HepG2 (cell line): ENCODE measurements around the gene NPVF.

ENCODE experiments used
- EP300 ChIP-seq, 3 experiments: sonication (generic) in 1 of 3; formaldehyde crosslinking in 1 of 3; IDR thresholded peaks; 2 replicates each; pipeline versions ENCODE4 v1.5.1 to v1.6.1; 2011 to 2020; ENCODE audit warnings: low read depth in 2 of 3, low read length in 2 of 3, borderline replicate concordance in 1 of 3, improper control_type of control experiment in 1 of 3, mild to moderate bottlenecking in 1 of 3, missing genetic modification reagents in 1 of 3, moderate library complexity in 1 of 3
- ETV6 ChIP-seq: sonication (generic); formaldehyde crosslinking; conservative IDR thresholded peaks from 2 replicates; pipeline ENCODE4 v1.4.0; 2020; ENCODE audit warnings: missing genetic modification reagents
- EZH2 ChIP-seq: conservative IDR thresholded peaks from 2 replicates; pipeline ENCODE4 v1.6.1; 2012; ENCODE audit warnings: mild to moderate bottlenecking, low read depth, low read length, moderate library complexity
- RFXANK ChIP-seq: IDR thresholded peaks from 2 replicates; pipeline ENCODE4 v1.6.1; 2016
- TEAD3 ChIP-seq: optimal IDR thresholded peaks from 2 replicates; pipeline ENCODE3; 2016; ENCODE audit warnings: borderline replicate concordance
- ZNF136 ChIP-seq: sonication (generic); formaldehyde crosslinking; IDR thresholded peaks from 2 replicates; pipeline ENCODE4 v1.8.1; 2022; ENCODE audit warnings: low read depth, mild to moderate bottlenecking, moderate library complexity, missing genetic modification reagents
- ZNF24 ChIP-seq: fragments of 450-650 bp; IDR thresholded peaks from 2 replicates; pipeline ENCODE4 v1.6.1; 2017; ENCODE audit warnings: antibody characterized with exemption, mild to moderate bottlenecking
- ZNF776 ChIP-seq: sonication (generic); formaldehyde crosslinking; IDR thresholded peaks from 2 replicates; pipeline ENCODE4 v1.4.0; 2020; ENCODE audit warnings: mild to moderate bottlenecking, missing genetic modification reagents
- TF ChIP-seq, protein P1 (sequence below): IDR thresholded peaks from 2 replicates; pipeline ENCODE4 v1.6.1; 2012; ENCODE audit warnings: inconsistent platforms
- TF ChIP-seq, protein P2 (sequence below), 2 experiments: IDR thresholded peaks; 2 replicates each; pipeline ENCODE4 v1.6.1; 2011 to 2012; ENCODE audit warnings: low read length in 2 of 2, borderline replicate concordance in 1 of 2, low read depth in 1 of 2, mild to moderate bottlenecking in 1 of 2, moderate library complexity in 1 of 2
- TF ChIP-seq, protein P3 (sequence below): sonication (generic); formaldehyde crosslinking; IDR thresholded peaks from 2 replicates; pipeline ENCODE4 v1.4.0; 2020; ENCODE audit warnings: missing genetic modification reagents, mild to moderate bottlenecking, borderline replicate concordance
- TF ChIP-seq, protein P4 (sequence below): sonication (generic); formaldehyde crosslinking; IDR thresholded peaks from 2 replicates; pipeline ENCODE4 v1.4.0; 2020; ENCODE audit warnings: low read depth, mild to moderate bottlenecking, missing genetic modification reagents

- TF ChIP-seq, protein P1, sequence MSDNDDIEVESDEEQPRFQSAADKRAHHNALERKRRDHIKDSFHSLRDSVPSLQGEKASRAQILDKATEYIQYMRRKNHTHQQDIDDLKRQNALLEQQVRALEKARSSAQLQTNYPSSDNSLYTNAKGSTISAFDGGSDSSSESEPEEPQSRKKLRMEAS: no peak
- TF ChIP-seq EZH2: no peak
- no peak for TF ChIP-seq ZNF136 (CRISPR knock-in tag)
- TF ChIP-seq, protein P2, sequence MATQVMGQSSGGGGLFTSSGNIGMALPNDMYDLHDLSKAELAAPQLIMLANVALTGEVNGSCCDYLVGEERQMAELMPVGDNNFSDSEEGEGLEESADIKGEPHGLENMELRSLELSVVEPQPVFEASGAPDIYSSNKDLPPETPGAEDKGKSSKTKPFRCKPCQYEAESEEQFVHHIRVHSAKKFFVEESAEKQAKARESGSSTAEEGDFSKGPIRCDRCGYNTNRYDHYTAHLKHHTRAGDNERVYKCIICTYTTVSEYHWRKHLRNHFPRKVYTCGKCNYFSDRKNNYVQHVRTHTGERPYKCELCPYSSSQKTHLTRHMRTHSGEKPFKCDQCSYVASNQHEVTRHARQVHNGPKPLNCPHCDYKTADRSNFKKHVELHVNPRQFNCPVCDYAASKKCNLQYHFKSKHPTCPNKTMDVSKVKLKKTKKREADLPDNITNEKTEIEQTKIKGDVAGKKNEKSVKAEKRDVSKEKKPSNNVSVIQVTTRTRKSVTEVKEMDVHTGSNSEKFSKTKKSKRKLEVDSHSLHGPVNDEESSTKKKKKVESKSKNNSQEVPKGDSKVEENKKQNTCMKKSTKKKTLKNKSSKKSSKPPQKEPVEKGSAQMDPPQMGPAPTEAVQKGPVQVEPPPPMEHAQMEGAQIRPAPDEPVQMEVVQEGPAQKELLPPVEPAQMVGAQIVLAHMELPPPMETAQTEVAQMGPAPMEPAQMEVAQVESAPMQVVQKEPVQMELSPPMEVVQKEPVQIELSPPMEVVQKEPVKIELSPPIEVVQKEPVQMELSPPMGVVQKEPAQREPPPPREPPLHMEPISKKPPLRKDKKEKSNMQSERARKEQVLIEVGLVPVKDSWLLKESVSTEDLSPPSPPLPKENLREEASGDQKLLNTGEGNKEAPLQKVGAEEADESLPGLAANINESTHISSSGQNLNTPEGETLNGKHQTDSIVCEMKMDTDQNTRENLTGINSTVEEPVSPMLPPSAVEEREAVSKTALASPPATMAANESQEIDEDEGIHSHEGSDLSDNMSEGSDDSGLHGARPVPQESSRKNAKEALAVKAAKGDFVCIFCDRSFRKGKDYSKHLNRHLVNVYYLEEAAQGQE (IDR thresholded peaks at IDR 0.05; ENCODE audit: borderline replicate concordance in 1 of 2, low read depth in 1 of 2, low read length in 2 of 2): no peak
- no peak for TF ChIP-seq TEAD3 (CRISPR knock-in tag)
- TF ChIP-seq ZNF24: no peak
- TF ChIP-seq ETV6: no peak
- TF ChIP-seq, protein P3, sequence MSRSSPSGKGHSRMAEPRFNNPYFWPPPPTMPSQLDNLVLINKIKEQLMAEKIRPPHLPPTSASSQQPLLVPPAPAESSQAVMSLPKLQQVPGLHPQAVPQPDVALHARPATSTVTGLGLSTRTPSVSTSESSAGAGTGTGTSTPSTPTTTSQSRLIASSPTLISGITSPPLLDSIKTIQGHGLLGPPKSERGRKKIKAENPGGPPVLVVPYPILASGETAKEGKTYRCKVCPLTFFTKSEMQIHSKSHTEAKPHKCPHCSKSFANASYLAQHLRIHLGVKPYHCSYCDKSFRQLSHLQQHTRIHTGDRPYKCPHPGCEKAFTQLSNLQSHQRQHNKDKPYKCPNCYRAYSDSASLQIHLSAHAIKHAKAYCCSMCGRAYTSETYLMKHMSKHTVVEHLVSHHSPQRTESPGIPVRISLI: no peak
- TF ChIP-seq EP300 (IDR thresholded peaks at IDR 0.05; ENCODE audit: low read depth in 2 of 2, low read length in 2 of 2): no peak
- TF ChIP-seq EP300 (CRISPR knock-in tag; IDR thresholded peaks at IDR 0.05; ENCODE audit: borderline replicate concordance): no peak
- TF ChIP-seq, protein P4, sequence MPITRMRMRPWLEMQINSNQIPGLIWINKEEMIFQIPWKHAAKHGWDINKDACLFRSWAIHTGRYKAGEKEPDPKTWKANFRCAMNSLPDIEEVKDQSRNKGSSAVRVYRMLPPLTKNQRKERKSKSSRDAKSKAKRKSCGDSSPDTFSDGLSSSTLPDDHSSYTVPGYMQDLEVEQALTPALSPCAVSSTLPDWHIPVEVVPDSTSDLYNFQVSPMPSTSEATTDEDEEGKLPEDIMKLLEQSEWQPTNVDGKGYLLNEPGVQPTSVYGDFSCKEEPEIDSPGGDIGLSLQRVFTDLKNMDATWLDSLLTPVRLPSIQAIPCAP: no peak
- TF ChIP-seq RFXANK: no peak
- no peak for TF ChIP-seq ZNF776 (CRISPR knock-in tag)
Measured at GRCh38 chr7:25246306-25246705, 18.0 kb upstream of the NPVF start.
